ENCODE data around the gene TMEM150B. TPM values are rescaled to one million over a fixed set of nuclear protein-coding genes. Genes with fewer than 3 reads are reported as not detected.
"Not testable (repeated sequence)": the region's sequence is repeated elsewhere in the genome, so short reads cannot be mapped to it uniquely, and the experiment has no call there.

TMEM150B gene
- polyA plus RNA-seq, 1 donor from 2014 or later = not detected

- no peaks in the 10 kb centered on the region for H3K27me3 ChIP-seq (ENCODE audit: insufficient read depth, low read depth, low read length)
- peaks cover 10% of the 10 kb centered on the region for H3K79me2 ChIP-seq (replicated peaks; ENCODE audit: insufficient read depth, low read length)
- no peaks in the 10 kb centered on the region for H4K20me1 ChIP-seq (ENCODE audit: insufficient read depth)
- H3K36me3 ChIP-seq (ENCODE audit: insufficient read depth, low read length) = no peaks in the 10 kb centered on the region
- no peak for TF ChIP-seq TAF1 (IDR thresholded peaks at IDR 0.05; ENCODE audit: low read depth)
- no peak for TF ChIP-seq REST (IDR thresholded peaks at IDR 0.05; ENCODE audit: borderline replicate concordance)
- TF ChIP-seq EP300 (conservative IDR thresholded peaks at IDR 0.05; ENCODE audit: poor library complexity, severe bottlenecking) = no peak
- H2AFZ ChIP-seq (ENCODE audit: low read depth, low read length) = no peak overlapping the region
- no peaks in the 10 kb centered on the region for H3F3A ChIP-seq (ENCODE audit: insufficient read depth, low read length, poor library complexity, severe bottlenecking)
- H3K9me3 ChIP-seq (ENCODE audit: low read length) = no peaks in the 10 kb centered on the region
- H3K9me2 ChIP-seq (ENCODE audit: insufficient read depth, low read length) = no peaks in the 10 kb centered on the region
- H3K27ac ChIP-seq (ENCODE audit: low read length) = no peak overlapping the region
- H3K4me3 ChIP-seq (ENCODE audit: low read length) = no peak overlapping the region
- no peak overlapping the region for H3K9ac ChIP-seq (ENCODE audit: low read length)
- no peak overlapping the region for H3K4me2 ChIP-seq (ENCODE audit: low read length)
Measured at GRCh38 chr19:55336101-55336500, 11.0 kb upstream of the TMEM150B start.

GRCh38 chr19:55333870-55334269, 8.7 kb upstream of the TMEM150B start:
- Histone ChIP-seq H3K9me2 (ENCODE audit: insufficient read depth, low read length) (no peaks in the 10 kb centered on the region), H3K9me3 (ENCODE audit: low read length) (no peaks in the 10 kb centered on the region), H2AFZ (ENCODE audit: low read depth, low read length) (no peak overlapping the region), H3K4me3 (ENCODE audit: low read length) (no peak overlapping the region), H3K9ac (ENCODE audit: low read length) (no peak overlapping the region), H4K20me1 (ENCODE audit: insufficient read depth) (no peaks in the 10 kb centered on the region), H3F3A (ENCODE audit: insufficient read depth, low read length, poor library complexity, severe bottlenecking) (no peaks in the 10 kb centered on the region), H3K79me2 (replicated peaks; ENCODE audit: insufficient read depth, low read length) (no peaks in the 10 kb centered on the region), H3K27ac (ENCODE audit: low read length) (no peak overlapping the region), H3K4me2 (ENCODE audit: low read length) (no peak overlapping the region), H3K36me3 (ENCODE audit: insufficient read depth, low read length) (no peaks in the 10 kb centered on the region), H3K27me3 (ENCODE audit: insufficient read depth, low read depth, low read length) (no peaks in the 10 kb centered on the region)
- TF ChIP-seq EZH2 (IDR thresholded peaks at IDR 0.05; ENCODE audit: borderline replicate concordance, insufficient read depth, low read length, poor library complexity, severe bottlenecking) (no peak), EP300 (conservative IDR thresholded peaks at IDR 0.05; ENCODE audit: poor library complexity, severe bottlenecking) (no peak), CTCF (IDR thresholded peaks at IDR 0.05; ENCODE audit: poor library complexity, severe bottlenecking) (no peak), MXI1 (conservative IDR thresholded peaks at IDR 0.05; ENCODE audit: poor library complexity, severe bottlenecking) (no peak), TAF1 (IDR thresholded peaks at IDR 0.05; ENCODE audit: low read depth) (no peak), RAD21 (conservative IDR thresholded peaks at IDR 0.05) (no peak), POLR2AphosphoS5 (IDR thresholded peaks at IDR 0.05) (no peak), REST (IDR thresholded peaks at IDR 0.05; ENCODE audit: borderline replicate concordance) (no peak), SMC3 (conservative IDR thresholded peaks at IDR 0.05; ENCODE audit: poor library complexity) (no peak)

- not testable (repeated sequence) for H3F3A ChIP-seq (ENCODE audit: insufficient read depth, low read length, poor library complexity, severe bottlenecking); H3K79me2 ChIP-seq (replicated peaks; ENCODE audit: insufficient read depth, low read length); H3K4me3 ChIP-seq (ENCODE audit: low read length); H3K27ac ChIP-seq (ENCODE audit: low read length); H3K36me3 ChIP-seq (ENCODE audit: insufficient read depth, low read length); H3K4me2 ChIP-seq (ENCODE audit: low read length); H3K27me3 ChIP-seq (ENCODE audit: insufficient read depth, low read depth, low read length); H3K9me2 ChIP-seq (ENCODE audit: insufficient read depth, low read length); H3K9ac ChIP-seq (ENCODE audit: low read length); H2AFZ ChIP-seq (ENCODE audit: low read depth, low read length); H4K20me1 ChIP-seq (ENCODE audit: insufficient read depth); H3K9me3 ChIP-seq (ENCODE audit: low read length)
Measured at GRCh38 chr19:55329791-55330190, 4.7 kb upstream of the TMEM150B start.

- not testable (repeated sequence) for H3K9me3 ChIP-seq (ENCODE audit: low read length); H3K9ac ChIP-seq (ENCODE audit: low read length); H3K4me3 ChIP-seq (ENCODE audit: low read length); H3F3A ChIP-seq (ENCODE audit: insufficient read depth, low read length, poor library complexity, severe bottlenecking); H3K4me2 ChIP-seq (ENCODE audit: low read length); H4K20me1 ChIP-seq (ENCODE audit: insufficient read depth); H3K27me3 ChIP-seq (ENCODE audit: insufficient read depth, low read depth, low read length); H3K36me3 ChIP-seq (ENCODE audit: insufficient read depth, low read length); H3K9me2 ChIP-seq (ENCODE audit: insufficient read depth, low read length); H3K27ac ChIP-seq (ENCODE audit: low read length); H2AFZ ChIP-seq (ENCODE audit: low read depth, low read length); H3K79me2 ChIP-seq (replicated peaks; ENCODE audit: insufficient read depth, low read length)
Measured at GRCh38 chr19:55328774-55329318, 3.7 kb upstream of the TMEM150B start.

Data from neural cell (in vitro differentiated cells).